Omental fat pad (tissue), 4 donors: ENCODE data around the gene SLC27A5. TPM values are rescaled to one million over a fixed set of nuclear protein-coding genes. Genes with fewer than 3 reads are reported as not detected.

Experiments
- ATAC-seq: fragments of 150-250 bp; one replicate; pipeline ENCODE4 v1.9.1; 2016; ENCODE audit warnings: mild to moderate bottlenecking, moderate library complexity; ENCODE audit not compliant: low FRiP score
- DNase-seq: peaks from one replicate; pipeline ENCODE4 v3.0.0-alpha.2; 2019; ENCODE audit warnings: low spot score
- CTCF ChIP-seq, 3 donors: fragments of 450-650 bp; IDR thresholded peaks; one replicate each; pipeline ENCODE4 v1.5.1; 2016 to 2017; ENCODE audit warnings: antibody characterized with exemption in 3 of 3, mild to moderate bottlenecking in 3 of 3, moderate library complexity in 2 of 3
- total RNA-seq, 4 donors: library from RNA; depleted of rRNA; stranded (reverse); fragments of >200 nt; gene quantifications; one replicate each; pipeline ENCODE4 v1.1.0, GENCODE V29; 2016

The SLC27A5 gene
- total RNA-seq, 4 donors from 2014 or later, result 4.5 to 8.5 (median 5.6) TPM

GRCh38 chr19:58558066-58558622 lies 46.4 kb upstream of the SLC27A5 start, which contains the start of gene UBE2M:
UBE2M (minus strand) TSS chr19:58558611; CDS start chr19:58558381, 230 bp downstream.
- ATAC-seq, result no peak
- DNase-seq, result no peak
- TF ChIP-seq CTCF (IDR thresholded peaks at IDR 0.05), result no peak

- ATAC-seq (no peak), DNase-seq (no peak)
- TF ChIP-seq CTCF (IDR thresholded peaks at IDR 0.05), result no peak
Measured at GRCh38 chr19:58557221-58558065, 45.7 kb upstream of the SLC27A5 start.

- DNase-seq, result no peak
- TF ChIP-seq CTCF (IDR thresholded peaks at IDR 0.05), result no peak
- ATAC-seq, result no peak
Measured at GRCh38 chr19:58556622-58557220, 44.9 kb upstream of the SLC27A5 start.

- DNase-seq (no peak), ATAC-seq (no peak)
- TF ChIP-seq CTCF (IDR thresholded peaks at IDR 0.05), result no peak
Measured at GRCh38 chr19:58555920-58556621, 44.3 kb upstream of the SLC27A5 start.

- DNase-seq (no peak), ATAC-seq (no peak)
- TF ChIP-seq CTCF (IDR thresholded peaks at IDR 0.05), result no peak
Measured at GRCh38 chr19:58555369-58555885, 43.6 kb upstream of the SLC27A5 start.

GRCh38 chr19:58554494-58555368 lies 42.9 kb upstream of the SLC27A5 start, which contains the start of gene CHMP2A:
CHMP2A (minus strand) TSS chr19:58555105; CDS start chr19:58554212, 893 bp downstream.
- DNase-seq (peak; percentile 97), ATAC-seq (peak; percentile 63)
- no peak for TF ChIP-seq CTCF (IDR thresholded peaks at IDR 0.05)
